ENCODE data around the gene DQX1. TPM values are rescaled to one million over a fixed set of nuclear protein-coding genes. Genes with fewer than 3 reads are reported as not detected.
"Not testable (repeated sequence)": the region's sequence is repeated elsewhere in the genome, so short reads cannot be mapped to it uniquely, and the experiment has no call there.

The DQX1 gene
- total RNA-seq, 1 donor from 2014 or later, result 9.6 TPM

DNA sequence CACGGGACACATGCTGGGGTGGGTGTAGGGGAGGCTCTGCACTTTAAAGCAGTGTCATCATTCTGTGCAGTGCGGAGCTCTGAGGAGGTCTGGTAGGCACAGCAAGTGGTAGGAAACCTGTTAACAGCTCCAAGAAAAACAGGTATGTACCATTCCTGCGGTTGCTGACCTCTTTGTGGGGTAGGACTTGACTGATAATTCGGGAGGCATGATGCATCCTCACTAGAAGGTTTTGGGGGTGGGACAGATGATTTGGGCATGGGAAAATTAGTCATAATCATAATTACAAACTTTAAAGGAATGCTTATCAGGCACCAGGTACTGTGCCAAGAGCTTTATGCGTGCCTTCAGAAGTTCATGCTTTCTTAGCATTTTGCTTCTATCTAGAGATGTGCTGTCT, 38.2 kb upstream of the DQX1 start:
- intact Hi-C loops (cut with DNase I), result no loop called here
- H3K27ac ChIP-seq, result no peak overlapping the region
- DNase-seq (ENCODE audit: extremely low spot score in 2 of 2), result no peak
- H3K36me3 ChIP-seq, result no peaks in the 10 kb centered on the region
- TF ChIP-seq POLR2A (IDR thresholded peaks at IDR 0.05) (no peak), POLR2AphosphoS5 (IDR thresholded peaks at IDR 0.05; ENCODE audit: insufficient read depth in 1 of 2, low read depth in 1 of 2) (no peak), CTCF (IDR thresholded peaks at IDR 0.05) (no peak)
- H3K4me1 ChIP-seq, result no peaks in the 10 kb centered on the region
- no peaks in the 10 kb centered on the region for H3K9me3 ChIP-seq
- H3K27me3 ChIP-seq, result no peaks in the 10 kb centered on the region
- no peak overlapping the region for H3K4me3 ChIP-seq

GRCh38 chr2:74562126-74562775, 36.2 kb upstream of the DQX1 start:
- H3K27me3 ChIP-seq, result no peaks in the 10 kb centered on the region
- no peak overlapping the region for H3K4me3 ChIP-seq
- intact Hi-C loops (cut with DNase I), result no loop called here
- TF ChIP-seq POLR2A (IDR thresholded peaks at IDR 0.05) (no peak), POLR2AphosphoS5 (IDR thresholded peaks at IDR 0.05; ENCODE audit: insufficient read depth in 1 of 2, low read depth in 1 of 2) (no peak), CTCF (IDR thresholded peaks at IDR 0.05) (no peak)
- no peaks in the 10 kb centered on the region for H3K36me3 ChIP-seq
- no peaks in the 10 kb centered on the region for H3K4me1 ChIP-seq
- no peak for DNase-seq (ENCODE audit: extremely low spot score in 2 of 2)
- no peak overlapping the region for H3K27ac ChIP-seq
- no peaks in the 10 kb centered on the region for H3K9me3 ChIP-seq

- H3K4me3 ChIP-seq; H3K27me3 ChIP-seq; H3K9me3 ChIP-seq; H3K27ac ChIP-seq; intact Hi-C loops (cut with DNase I); H3K36me3 ChIP-seq; H3K4me1 ChIP-seq; DNase-seq (ENCODE audit: extremely low spot score in 2 of 2): not testable (repeated sequence)
Measured at GRCh38 chr2:74561022-74561421, 35.0 kb upstream of the DQX1 start.

DNA sequence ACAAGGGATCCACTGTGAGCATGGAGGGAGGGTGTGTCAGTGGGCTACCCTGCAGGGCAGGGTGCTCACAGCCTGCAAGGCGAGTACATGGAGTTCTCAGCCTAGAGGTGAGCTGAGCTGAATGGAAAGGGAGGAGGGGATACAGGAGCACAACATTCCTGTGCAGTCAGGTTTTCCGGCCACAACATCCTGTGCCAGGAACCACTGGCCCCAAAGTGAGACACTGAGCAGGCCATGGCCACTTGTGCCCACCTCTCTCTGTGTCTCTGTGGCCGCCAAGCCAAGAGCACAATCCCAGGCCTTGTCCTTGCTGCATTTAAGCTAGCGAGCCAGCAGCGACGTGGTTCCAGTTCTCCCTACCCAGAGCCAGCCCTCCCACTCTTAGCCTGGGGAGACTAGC, 34.6 kb upstream of the DQX1 start:
- H3K4me1 ChIP-seq, result peaks cover 5% of the 10 kb centered on the region
- TF ChIP-seq CTCF (IDR thresholded peaks at IDR 0.05), result no peak
- no peaks in the 10 kb centered on the region for H3K36me3 ChIP-seq
- H3K27me3 ChIP-seq, result no peaks in the 10 kb centered on the region
- no peak overlapping the region for H3K27ac ChIP-seq
- intact Hi-C loops (cut with DNase I), result no loop called here
- H3K9me3 ChIP-seq, result no peaks in the 10 kb centered on the region
- no peak for DNase-seq (ENCODE audit: extremely low spot score in 2 of 2)
- H3K4me3 ChIP-seq, result no peak overlapping the region

DNA sequence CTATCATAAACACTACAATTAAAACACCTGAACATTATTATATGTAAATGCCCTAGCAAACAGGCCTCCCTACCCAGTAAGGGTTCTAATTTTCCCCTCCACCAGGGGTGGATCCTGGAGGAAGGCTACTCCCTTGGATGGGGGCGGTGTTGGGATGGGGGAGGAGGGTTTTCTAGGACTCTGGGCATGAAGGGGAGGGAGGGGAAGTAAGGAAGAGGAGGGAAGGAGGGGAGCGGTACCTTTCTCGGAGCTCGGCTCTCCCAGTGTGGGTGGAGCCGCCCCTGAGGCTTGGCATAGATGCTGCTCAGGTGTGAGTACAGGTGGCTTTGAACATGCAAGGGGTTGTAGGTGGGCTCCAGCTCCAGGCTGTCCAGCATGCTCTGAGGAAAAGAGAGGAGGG, 33.9 kb upstream of the DQX1 start:
- Histone ChIP-seq H3K4me1 (peaks cover 11% of the 10 kb centered on the region), H3K36me3 (no peaks in the 10 kb centered on the region), H3K27me3 (no peaks in the 10 kb centered on the region), H3K4me3 (no peak overlapping the region), H3K9me3 (no peaks in the 10 kb centered on the region), H3K27ac (no peak overlapping the region)
- no peak for DNase-seq (ENCODE audit: extremely low spot score in 2 of 2)
- TF ChIP-seq POLR2AphosphoS5 (IDR thresholded peaks at IDR 0.05; ENCODE audit: insufficient read depth in 1 of 2, low read depth in 1 of 2) (no peak), POLR2A (IDR thresholded peaks at IDR 0.05) (no peak), CTCF (IDR thresholded peaks at IDR 0.05) (no peak)
- intact Hi-C loops (cut with DNase I), result no loop called here
